ENCODE results near the gene PRKAB1. TPM values are rescaled to one million over a fixed set of nuclear protein-coding genes. Genes with fewer than 3 reads are reported as not detected.

PRKAB1 gene
- total RNA-seq, 1 experiment from 2014 or later = 42.2 TPM

DNA sequence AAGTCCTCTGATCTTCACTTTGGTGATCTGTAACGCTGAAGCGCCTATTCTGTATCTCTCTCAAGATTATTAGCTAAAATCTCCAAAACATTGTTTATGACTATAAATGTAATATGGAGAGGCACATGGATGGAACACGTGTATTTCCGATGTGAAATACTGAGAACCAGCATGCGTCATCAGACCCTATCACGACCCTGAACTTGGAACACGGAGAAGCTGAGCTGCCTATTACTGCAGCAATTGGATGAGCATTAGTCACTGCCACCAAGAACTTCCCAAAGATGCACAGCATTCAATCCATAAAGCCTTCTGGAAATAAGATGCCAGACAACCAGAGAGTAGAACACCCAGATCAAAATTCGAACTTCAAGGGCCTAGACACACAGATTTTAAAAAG, 61.9 kb downstream of the PRKAB1 start:
- Histone ChIP-seq H3K9ac (ENCODE audit: extremely low read depth, insufficient read length, low read length) (no peak overlapping the region), H3K79me1 (ENCODE audit: insufficient read depth, low read depth, low read length, poor library complexity, severe bottlenecking) (no peaks in the 10 kb centered on the region), H3K4ac (ENCODE audit: low read depth, low read length) (no peak overlapping the region), H2BK15ac (ENCODE audit: low read depth, low read length) (no peak overlapping the region), H3K9me3 (ENCODE audit: control insufficient read depth, low read depth, low read length) (no peaks in the 10 kb centered on the region), H3K23me2 (ENCODE audit: insufficient read length, low read depth, low read length, poor library complexity, severe bottlenecking) (no peaks in the 10 kb centered on the region), H2BK20ac (ENCODE audit: low read depth, low read length, poor library complexity, severe bottlenecking) (no peak overlapping the region), H3K4me1 (ENCODE audit: insufficient read depth, low read length) (no peaks in the 10 kb centered on the region), H2AFZ (ENCODE audit: low read length) (no peak overlapping the region), H3T11ph (ENCODE audit: low read length) (no peak overlapping the region), H3K79me2 (ENCODE audit: insufficient read depth, low read length) (no peaks in the 10 kb centered on the region), H2BK12ac (ENCODE audit: insufficient read length, low read depth, low read length) (no peak overlapping the region), H2AK5ac (ENCODE audit: insufficient read length, low read length) (no peak overlapping the region), H3K27me3 (ENCODE audit: insufficient read depth, low read length) (no peaks in the 10 kb centered on the region), H4K91ac (ENCODE audit: insufficient read length, low read depth, low read length) (no peak overlapping the region), H3K18ac (ENCODE audit: insufficient read length, low read depth, low read length) (no peak overlapping the region), H4K20me1 (ENCODE audit: control insufficient read depth, insufficient read depth, insufficient read length) (no peaks in the 10 kb centered on the region), H3K27ac (ENCODE audit: insufficient read length, low read depth, low read length) (no peak overlapping the region), H3K23ac (ENCODE audit: insufficient read length, low read depth, low read length) (no peak overlapping the region), H2BK5ac (ENCODE audit: insufficient read length, low read length) (no peak overlapping the region), H4K5ac (ENCODE audit: insufficient read length, low read depth, low read length) (no peak overlapping the region), H2BK120ac (ENCODE audit: low read depth, low read length, poor library complexity, severe bottlenecking) (no peak overlapping the region), H4K8ac (replicated peaks; ENCODE audit: insufficient read length, low read depth, low read length) (no peak overlapping the region), H3K56ac (ENCODE audit: insufficient read length, low read depth, low read length) (no peak overlapping the region), H3K4me2 (ENCODE audit: insufficient read depth, insufficient read length, low read length) (no peak overlapping the region), H3K14ac (ENCODE audit: insufficient read depth, low read length) (no peak overlapping the region)
- Mint-ChIP-seq H3K27ac (peak overlapping the region in 1 of 3 experiments; percentile 40; a peak in 1 of 7 replicates), H3K36me3 (ENCODE audit: insufficient read depth in 1 of 3, low read depth in 3 of 3) (peaks cover 14 to 59% (median 49%) of the 10 kb centered on the region in 3 experiments), H3K4me1 (no peaks in the 10 kb centered on the region), H3K27me3 (ENCODE audit: low read depth) (no peaks in the 10 kb centered on the region), H3K9me3 (no peaks in the 10 kb centered on the region), H3K4me3 (no peak overlapping the region)
- TF ChIP-seq, protein P1, sequence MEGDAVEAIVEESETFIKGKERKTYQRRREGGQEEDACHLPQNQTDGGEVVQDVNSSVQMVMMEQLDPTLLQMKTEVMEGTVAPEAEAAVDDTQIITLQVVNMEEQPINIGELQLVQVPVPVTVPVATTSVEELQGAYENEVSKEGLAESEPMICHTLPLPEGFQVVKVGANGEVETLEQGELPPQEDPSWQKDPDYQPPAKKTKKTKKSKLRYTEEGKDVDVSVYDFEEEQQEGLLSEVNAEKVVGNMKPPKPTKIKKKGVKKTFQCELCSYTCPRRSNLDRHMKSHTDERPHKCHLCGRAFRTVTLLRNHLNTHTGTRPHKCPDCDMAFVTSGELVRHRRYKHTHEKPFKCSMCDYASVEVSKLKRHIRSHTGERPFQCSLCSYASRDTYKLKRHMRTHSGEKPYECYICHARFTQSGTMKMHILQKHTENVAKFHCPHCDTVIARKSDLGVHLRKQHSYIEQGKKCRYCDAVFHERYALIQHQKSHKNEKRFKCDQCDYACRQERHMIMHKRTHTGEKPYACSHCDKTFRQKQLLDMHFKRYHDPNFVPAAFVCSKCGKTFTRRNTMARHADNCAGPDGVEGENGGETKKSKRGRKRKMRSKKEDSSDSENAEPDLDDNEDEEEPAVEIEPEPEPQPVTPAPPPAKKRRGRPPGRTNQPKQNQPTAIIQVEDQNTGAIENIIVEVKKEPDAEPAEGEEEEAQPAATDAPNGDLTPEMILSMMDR (conservative IDR thresholded peaks at IDR 0.05) = no peak
- no peak for DNase-seq
- WGBS (ENCODE audit: extremely low coverage, insufficient read length, low lambda C conversion rate) = no CpG with 5 or more reads among the region's 8 CpGs

All from H9 (cell line).